ENCODE data around the gene SORBS1. TPM values are rescaled to one million over a fixed set of nuclear protein-coding genes. Genes with fewer than 3 reads are reported as not detected.

The SORBS1 gene
- total and polyA plus RNA-seq, 2 donors (not counting 3 experiments of a cell fraction or from before 2014, with no cell fraction given) = 2.0 to 7.9 TPM

DNA sequence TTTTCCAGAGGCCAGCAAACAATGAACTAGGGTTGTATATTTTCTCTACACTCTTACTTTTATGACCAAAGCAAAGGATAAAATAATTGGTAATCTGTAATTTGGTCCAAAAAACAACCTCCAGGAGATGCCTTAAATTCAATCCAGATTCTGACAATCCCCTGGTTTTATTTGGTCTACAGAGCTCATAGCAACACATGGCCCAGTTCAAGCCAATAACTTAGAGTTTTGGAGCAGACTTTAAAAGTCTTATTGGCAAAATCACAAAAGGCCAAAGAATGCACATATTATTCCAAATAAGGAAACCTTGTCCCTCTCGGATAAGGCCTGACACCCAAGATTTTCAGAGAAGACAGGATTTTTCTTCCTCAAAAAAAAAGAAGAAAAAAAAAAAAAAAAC lies 51.9 kb downstream of the SORBS1 start:
- intact Hi-C loops (cut with micrococcal nuclease) = no loop called here
- TF ChIP-seq, protein P1, sequence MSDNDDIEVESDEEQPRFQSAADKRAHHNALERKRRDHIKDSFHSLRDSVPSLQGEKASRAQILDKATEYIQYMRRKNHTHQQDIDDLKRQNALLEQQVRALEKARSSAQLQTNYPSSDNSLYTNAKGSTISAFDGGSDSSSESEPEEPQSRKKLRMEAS (IDR thresholded peaks at IDR 0.05; ENCODE audit: insufficient read depth, insufficient read length) = no peak
- TF ChIP-seq FOS (IDR thresholded peaks at IDR 0.05; ENCODE audit: borderline replicate concordance, insufficient read depth, low read length) (no peak), POLR2AphosphoS5 (IDR thresholded peaks at IDR 0.05; ENCODE audit: insufficient read depth, low read depth, low read length) (no peak)
- FAIRE-seq (no peak), DNase-seq (ENCODE audit: low read depth, low spot score) (no peak)
- Histone ChIP-seq H3K4me3 (replicated peaks in 1 of 3; ENCODE audit: insufficient read depth in 1 of 3, low read depth in 1 of 3, low read length in 3 of 3) (no peak overlapping the region), H3K27ac (ENCODE audit: insufficient read depth, low read depth, low read length) (peak overlapping the region; percentile 76), H3K79me2 (ENCODE audit: control insufficient read depth, insufficient read depth, low read length) (no peaks in the 10 kb centered on the region), H3K4me2 (ENCODE audit: insufficient read depth, low read length) (peak overlapping the region; percentile 79), H3K4me1 (ENCODE audit: control insufficient read depth, extremely low read depth, insufficient read depth, low read length) (peaks cover 37% of the 10 kb centered on the region), H3K9me3 (replicated peaks; ENCODE audit: control insufficient read depth, insufficient read depth, low read length) (no peaks in the 10 kb centered on the region), H2AFZ (ENCODE audit: low read depth, low read length) (peak overlapping the region; percentile 80), H4K20me1 (replicated peaks; ENCODE audit: control insufficient read depth, extremely low read depth, insufficient read depth, low read length) (no peaks in the 10 kb centered on the region), H3K36me3 (ENCODE audit: control insufficient read depth in 2 of 2, extremely low read depth in 1 of 2, insufficient read depth in 2 of 2, low read length in 2 of 2) (no peaks in the 10 kb centered on the region), H3K9ac (replicated peaks; ENCODE audit: extremely low read depth, insufficient read depth, low read length) (peak overlapping the region; percentile 52), H3K9me1 (replicated peaks; ENCODE audit: control insufficient read depth, extremely low read depth, insufficient read depth, low read length) (no peaks in the 10 kb centered on the region), H3K27me3 (ENCODE audit: control insufficient read depth in 2 of 2, insufficient read depth in 2 of 2, low read length in 2 of 2) (no peaks in the 10 kb centered on the region)
- ChIA-PET CTCF (interaction anchor here (0.7 to 1.5 kb wide), 7 partner anchors 9 to 92 kb away, joined by 3 to 5 read pairs (median 3); no protein-coding TSS in a partner anchor), POLR2A (no interaction called here)
- BruUV-seq (replicated peaks) = no TSS peak
- dilution Hi-C loops (cut with MboI; ENCODE audit: extremely low pct_ligation_motif_present, low sequenced_read_pairs) = no loop called here

DNA sequence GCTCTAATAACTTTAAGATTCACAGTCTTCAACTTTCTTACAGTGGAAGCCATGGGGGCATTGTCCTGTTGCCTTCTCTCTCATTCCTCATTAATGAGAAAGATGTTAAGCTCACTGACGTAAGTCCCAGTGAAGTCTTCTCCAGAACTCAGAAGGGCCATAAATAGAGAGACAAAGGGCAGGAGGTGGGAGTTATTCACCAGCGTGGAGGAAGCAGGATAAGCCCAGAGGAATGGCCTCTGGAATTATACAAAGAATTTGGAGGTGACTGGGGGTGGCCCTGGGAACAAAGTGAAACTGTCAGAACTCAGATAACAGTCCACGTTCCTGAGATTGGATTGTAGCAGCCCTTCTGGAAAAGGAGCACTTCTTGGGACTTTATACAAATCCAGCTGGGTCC lies 52.4 kb downstream of the SORBS1 start:
- peak overlapping the region; percentile 76 for H3K27ac ChIP-seq (ENCODE audit: insufficient read depth, low read depth, low read length)
- no peaks in the 10 kb centered on the region for H4K20me1 ChIP-seq (replicated peaks; ENCODE audit: control insufficient read depth, extremely low read depth, insufficient read depth, low read length)
- no peak for TF ChIP-seq EZH2 (IDR thresholded peaks at IDR 0.05; ENCODE audit: borderline replicate concordance, low read depth, low read length, severe bottlenecking)
- TF ChIP-seq CTCF (IDR thresholded peaks at IDR 0.05; ENCODE audit: extremely low read depth in 1 of 2, insufficient read depth in 1 of 2, low read depth in 1 of 2, low read length in 2 of 2) = no peak
- no peak for TF ChIP-seq POLR2A (IDR thresholded peaks at IDR 0.05; ENCODE audit: low read depth, low read length)
- TF ChIP-seq, protein P1 (IDR thresholded peaks at IDR 0.05; ENCODE audit: insufficient read depth, insufficient read length) = no peak
- peak; percentile 22 for TF ChIP-seq GATA2 (IDR thresholded peaks at IDR 0.05; ENCODE audit: insufficient read depth, insufficient read length, low read depth, low read length)
- TF ChIP-seq FOS (IDR thresholded peaks at IDR 0.05; ENCODE audit: borderline replicate concordance, insufficient read depth, low read length) = no peak
- no peak for TF ChIP-seq POLR2AphosphoS5 (IDR thresholded peaks at IDR 0.05; ENCODE audit: insufficient read depth, low read depth, low read length)
- TF ChIP-seq JUN (IDR thresholded peaks at IDR 0.05; ENCODE audit: borderline replicate concordance, insufficient read depth, insufficient read length, low read depth) = peak; percentile 27
- TF ChIP-seq MYC (IDR thresholded peaks at IDR 0.05; ENCODE audit: low read depth, low read length) = no peak
- no peaks in the 10 kb centered on the region for H3K9me3 ChIP-seq (replicated peaks; ENCODE audit: control insufficient read depth, insufficient read depth, low read length)
- peaks cover 32% of the 10 kb centered on the region for H3K4me1 ChIP-seq (ENCODE audit: control insufficient read depth, extremely low read depth, insufficient read depth, low read length)
- no peaks in the 10 kb centered on the region for H3K36me3 ChIP-seq (ENCODE audit: control insufficient read depth in 2 of 2, extremely low read depth in 1 of 2, insufficient read depth in 2 of 2, low read length in 2 of 2)
- peak overlapping the region; percentile 79 for H3K4me2 ChIP-seq (ENCODE audit: insufficient read depth, low read length)
- FAIRE-seq (peak; percentile 78), DNase-seq (ENCODE audit: low read depth, low spot score) (peak; percentile 82)
- H3K9me1 ChIP-seq (replicated peaks; ENCODE audit: control insufficient read depth, extremely low read depth, insufficient read depth, low read length) = no peaks in the 10 kb centered on the region
- H3K27me3 ChIP-seq (ENCODE audit: control insufficient read depth in 2 of 2, insufficient read depth in 2 of 2, low read length in 2 of 2) = no peaks in the 10 kb centered on the region
- dilution Hi-C loops (cut with MboI; ENCODE audit: extremely low pct_ligation_motif_present, low sequenced_read_pairs) = no loop called here
- intact Hi-C loops (cut with micrococcal nuclease) = loop anchor here (1.0 kb wide), 1 partner anchor 9 kb away; no protein-coding TSS in a partner anchor
- peak overlapping the region; percentile 80 for H2AFZ ChIP-seq (ENCODE audit: low read depth, low read length)
- BruUV-seq (replicated peaks) = no TSS peak
- peak overlapping the region in 1 of 3 experiments; percentile 40 for H3K4me3 ChIP-seq (replicated peaks in 1 of 3; ENCODE audit: insufficient read depth in 1 of 3, low read depth in 1 of 3, low read length in 3 of 3)
- H3K9ac ChIP-seq (replicated peaks; ENCODE audit: extremely low read depth, insufficient read depth, low read length) = peak overlapping the region; percentile 52
- POLR2A ChIA-PET = no interaction called here
- CTCF ChIA-PET = interaction anchor here (0.8 to 1.5 kb wide), 6 partner anchors 9 to 72 kb away, joined by 3 to 5 read pairs (median 3); no protein-coding TSS in a partner anchor
- no peaks in the 10 kb centered on the region for H3K79me2 ChIP-seq (ENCODE audit: control insufficient read depth, insufficient read depth, low read length)

All from endothelial cell of umbilical vein (primary cell).